HCT116 (cell line): ENCODE results near the gene RTN1. TPM values are rescaled to one million over a fixed set of nuclear protein-coding genes. Genes with fewer than 3 reads are reported as not detected.

Source experiments
- ATAC-seq: fragments of 200-7000 bp; cut with Tn5 transposase; 2 replicates; pipeline ENCODE4 v1.9.1; 2020; ENCODE audit warnings: mild to moderate bottlenecking, moderate library complexity
- BruUV-seq: library from RNA; stranded (reverse); fragments of 400-500 nt; replicated peaks from 2 replicates; lab custom pipeline; 2021; lab: Mats Ljungman, UMichigan
- CTCF ChIA-PET: fragments of 300-600 bp; sonication (Branson Sonifier 250); formaldehyde crosslinking; loops from one replicate; lab custom pipeline; 2021; ENCODE audit warnings: antibody characterized with exemption; lab: Charles Lee
- POLR2A ChIA-PET: fragments of 300-600, 350-600 bp; sonication (Branson Sonifier 250); formaldehyde crosslinking; loops from one replicate; lab custom pipeline; 2021; ENCODE audit warnings: antibody characterized with exemption; lab: Charles Lee
- RAD21 ChIA-PET, 2 experiments: fragments of 300-600 bp; sonication (Branson Sonifier 250); formaldehyde crosslinking; loops; one replicate each; lab custom pipeline; 2023; ENCODE audit warnings: low total read pairs in 2 of 2; ENCODE audit not compliant: uncharacterized antibody in 2 of 2, unreplicated experiment in 2 of 2, low non-redundant PET in 1 of 2; lab: Charles Lee
- DNase-seq: peaks from one replicate; pipeline ENCODE4 v3.0.0-alpha.2; 2010; ENCODE audit warnings: low read depth, low spot score
- H2AFZ ChIP-seq: fragments of 200-600 bp; shearing (Covaris generic), sonication (generic); 2 replicates; pipeline ENCODE4 v1.6.1; 2017; ENCODE audit warnings: low read depth, mixed run types, mixed read lengths, antibody characterized with exemption, low read length; ENCODE audit not compliant: poor library complexity, severe bottlenecking
- H3K27ac ChIP-seq: 2 replicates; pipeline ENCODE4 v1.5.1; 2012; ENCODE audit warnings: low read depth, low read length
- H3K27me3 ChIP-seq: fragments of 200-600 bp; sonication (generic); 2 replicates; pipeline ENCODE4 v1.6.1; 2016; ENCODE audit warnings: mixed run types, low read length, mixed read lengths; ENCODE audit not compliant: insufficient read depth
- H3K36me3 ChIP-seq, 2 experiments: fragments of 200-500 bp in 1 of 2; fragments of 200-600 bp in 1 of 2; sonication (Bioruptor generic) in 1 of 2; sonication (generic) in 1 of 2; 2 replicates each; pipeline versions ENCODE4 v1.5.1 to v1.6.1; 2014 to 2016; ENCODE audit warnings: low read length in 2 of 2, inconsistent platforms in 1 of 2, mixed read lengths in 1 of 2, mixed run types in 1 of 2; ENCODE audit not compliant: insufficient read depth in 2 of 2, control insufficient read depth in 1 of 2
- H3K4me1 ChIP-seq, 2 experiments: fragments of 200-600 bp in 1 of 2; sonication (generic) in 1 of 2; 2 replicates each; pipeline versions ENCODE4 v1.5.1 to v1.6.1; 2012 to 2017; ENCODE audit warnings: low read length in 2 of 2, inconsistent platforms in 1 of 2, mild to moderate bottlenecking in 1 of 2, mixed read lengths in 1 of 2, mixed run types in 1 of 2, moderate library complexity in 1 of 2; ENCODE audit not compliant: insufficient read depth in 2 of 2, control insufficient read depth in 1 of 2
- H3K4me2 ChIP-seq: fragments of 200-600 bp; sonication (generic); 2 replicates; pipeline ENCODE4 v1.6.1; 2017; ENCODE audit warnings: mixed run types, low read length, mixed read lengths
- H3K4me3 ChIP-seq, 2 experiments: fragments of 200-600 bp in 1 of 2; sonication (generic) in 1 of 2; replicated peaks in 1 of 2; 2 replicates each; pipeline ENCODE4 v1.5.1; 2011 to 2016; ENCODE audit warnings: low read length in 2 of 2, control low read depth in 1 of 2, low read depth in 1 of 2, mild to moderate bottlenecking in 1 of 2, mixed read lengths in 1 of 2, mixed run types in 1 of 2
- H3K79me2 ChIP-seq: fragments of 200-600 bp; sonication (generic); 2 replicates; pipeline ENCODE4 v1.6.1; 2017; ENCODE audit warnings: mild to moderate bottlenecking, mixed run types, low read length, moderate library complexity, mixed read lengths; ENCODE audit not compliant: insufficient read depth
- H3K9ac ChIP-seq: fragments of 200-600 bp; sonication (generic); 2 replicates; pipeline ENCODE4 v1.6.1; 2016; ENCODE audit warnings: low read length, mixed read lengths
- H3K9me2 ChIP-seq: fragments of 200-600 bp; sonication (generic), shearing (Covaris generic); 2 replicates; pipeline ENCODE4 v1.6.1; 2017; ENCODE audit warnings: mixed run types, mild to moderate bottlenecking, moderate library complexity; ENCODE audit not compliant: insufficient read depth
- H3K9me3 ChIP-seq, 2 experiments: fragments of 200-500 bp in 1 of 2; fragments of 200-600 bp in 1 of 2; sonication (Bioruptor generic) in 1 of 2; sonication (generic) in 1 of 2; 2 replicates each; pipeline ENCODE4 v1.6.1; 2014 to 2017; ENCODE audit warnings: low read length in 2 of 2, mixed read lengths in 2 of 2, inconsistent platforms in 1 of 2, low read depth in 1 of 2, mild to moderate bottlenecking in 1 of 2, mixed run types in 1 of 2, moderate library complexity in 1 of 2; ENCODE audit not compliant: control insufficient read depth in 1 of 2, insufficient read depth in 1 of 2
- H4K20me1 ChIP-seq: fragments of 200-600 bp; sonication (generic), shearing (Covaris generic); 2 replicates; pipeline ENCODE4 v1.6.1; 2017; ENCODE audit warnings: mixed run types, mild to moderate bottlenecking, moderate library complexity; ENCODE audit not compliant: insufficient read depth
- ELF1 ChIP-seq: IDR thresholded peaks from 2 replicates; pipeline ENCODE4 v1.6.1; 2012; ENCODE audit warnings: low read depth, borderline replicate concordance
- TCF7L2 ChIP-seq: IDR thresholded peaks from 2 replicates; pipeline ENCODE4 v1.7.0; 2011; ENCODE audit warnings: borderline replicate concordance, inconsistent platforms; ENCODE audit not compliant: insufficient read depth, insufficient read length; ENCODE audit errors: extremely low read depth
- YY1 ChIP-seq: IDR thresholded peaks from 2 replicates; pipeline ENCODE4 v1.6.1; 2011; ENCODE audit warnings: low read length, low read depth, moderate library complexity, mild to moderate bottlenecking; ENCODE audit not compliant: insufficient replicate concordance; ENCODE audit errors: extremely low read depth
- ZBTB33 ChIP-seq: IDR thresholded peaks from 2 replicates; pipeline ENCODE4 v1.6.1; 2011; ENCODE audit warnings: mild to moderate bottlenecking, low read length, moderate library complexity; ENCODE audit not compliant: insufficient replicate concordance; ENCODE audit errors: extremely low read depth
- ZFX ChIP-seq: fragments of 450-650 bp; IDR thresholded peaks from 2 replicates; pipeline ENCODE4 v1.6.1; 2017
- intact Hi-C: fragments of 100-400 bp; cut with micrococcal nuclease; formaldehyde crosslinking; loops from 2 replicates; pipeline ENCODE4 v1.10.0; 2022
- total RNA-seq: library from RNA; stranded (reverse); gene quantifications from one replicate; pipeline ENCODE4 v1.2.1, GENCODE V29; 2021; ENCODE audit not compliant: unreplicated experiment
- TF ChIP-seq, protein P1 (sequence below): IDR thresholded peaks from 2 replicates; pipeline ENCODE4 v1.6.1; 2012
- TF ChIP-seq, protein P2 (sequence below), 3 experiments: fragments of 200-600 bp in 1 of 3; sonication (generic) in 1 of 3; IDR thresholded peaks in 2 of 3; conservative IDR thresholded peaks in 1 of 3; 2 replicates each; pipeline ENCODE4 v1.5.1; 2012 to 2017; ENCODE audit warnings: low read depth in 2 of 3, low read length in 2 of 3, antibody characterized with exemption in 1 of 3, borderline replicate concordance in 1 of 3, control low read depth in 1 of 3, mild to moderate bottlenecking in 1 of 3, mixed read lengths in 1 of 3, mixed run types in 1 of 3, moderate library complexity in 1 of 3; ENCODE audit not compliant: insufficient read depth in 1 of 3

RTN1 gene
- total RNA-seq, 1 experiment from 2014 or later, result 0.57 TPM

GRCh38 chr14:59630288-59630963 lies 240.2 kb downstream of the RTN1 start:
- intact Hi-C loops, result no loop called here

More at GRCh38 chr14:59630288-59630963, 240.2 kb downstream of the RTN1 start:
- no TSS peak for BruUV-seq
- Histone ChIP-seq H3K79me2 (no peaks in the 10 kb centered on the region), H2AFZ (no peak overlapping the region), H3K27ac (no peak overlapping the region), H3K4me3 (no peak overlapping the region), H4K20me1 (no peaks in the 10 kb centered on the region), H3K9ac (no peak overlapping the region), H3K4me2 (no peak overlapping the region), H3K27me3 (no peaks in the 10 kb centered on the region), H3K9me3 (no peaks in the 10 kb centered on the region), H3K4me1 (no peaks in the 10 kb centered on the region), H3K36me3 (no peaks in the 10 kb centered on the region), H3K9me2 (no peaks in the 10 kb centered on the region)
- TF ChIP-seq ELF1 (no peak), ZFX (no peak), TCF7L2 (no peak), YY1 (no peak), ZBTB33 (no peak)
- TF ChIP-seq, protein P1, sequence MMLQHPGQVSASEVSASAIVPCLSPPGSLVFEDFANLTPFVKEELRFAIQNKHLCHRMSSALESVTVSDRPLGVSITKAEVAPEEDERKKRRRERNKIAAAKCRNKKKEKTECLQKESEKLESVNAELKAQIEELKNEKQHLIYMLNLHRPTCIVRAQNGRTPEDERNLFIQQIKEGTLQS, result no peak
- TF ChIP-seq, protein P2, sequence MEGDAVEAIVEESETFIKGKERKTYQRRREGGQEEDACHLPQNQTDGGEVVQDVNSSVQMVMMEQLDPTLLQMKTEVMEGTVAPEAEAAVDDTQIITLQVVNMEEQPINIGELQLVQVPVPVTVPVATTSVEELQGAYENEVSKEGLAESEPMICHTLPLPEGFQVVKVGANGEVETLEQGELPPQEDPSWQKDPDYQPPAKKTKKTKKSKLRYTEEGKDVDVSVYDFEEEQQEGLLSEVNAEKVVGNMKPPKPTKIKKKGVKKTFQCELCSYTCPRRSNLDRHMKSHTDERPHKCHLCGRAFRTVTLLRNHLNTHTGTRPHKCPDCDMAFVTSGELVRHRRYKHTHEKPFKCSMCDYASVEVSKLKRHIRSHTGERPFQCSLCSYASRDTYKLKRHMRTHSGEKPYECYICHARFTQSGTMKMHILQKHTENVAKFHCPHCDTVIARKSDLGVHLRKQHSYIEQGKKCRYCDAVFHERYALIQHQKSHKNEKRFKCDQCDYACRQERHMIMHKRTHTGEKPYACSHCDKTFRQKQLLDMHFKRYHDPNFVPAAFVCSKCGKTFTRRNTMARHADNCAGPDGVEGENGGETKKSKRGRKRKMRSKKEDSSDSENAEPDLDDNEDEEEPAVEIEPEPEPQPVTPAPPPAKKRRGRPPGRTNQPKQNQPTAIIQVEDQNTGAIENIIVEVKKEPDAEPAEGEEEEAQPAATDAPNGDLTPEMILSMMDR (IDR thresholded peaks at IDR 0.05 in 2 of 3, conservative IDR thresholded peaks at IDR 0.05 in 1 of 3; ENCODE audit: borderline replicate concordance in 1 of 3, insufficient read depth in 1 of 3, low read depth in 2 of 3, low read length in 2 of 3), result no peak
- ATAC-seq, result no peak
- POLR2A ChIA-PET, result no interaction called here
- no peak for DNase-seq
- RAD21 ChIA-PET, result no interaction called here
- CTCF ChIA-PET, result no interaction called here
